ENCODE results near the gene BLOC1S6. TPM values are rescaled to one million over a fixed set of nuclear protein-coding genes. Genes with fewer than 3 reads are reported as not detected.
A peak's percentile ranks its signal among the peaks of the same experiment; 100 is the strongest.

Gene BLOC1S6
- total and polyA plus RNA-seq, 12 donors = 9.9 to 87.1 (median 50.7) TPM

DNA sequence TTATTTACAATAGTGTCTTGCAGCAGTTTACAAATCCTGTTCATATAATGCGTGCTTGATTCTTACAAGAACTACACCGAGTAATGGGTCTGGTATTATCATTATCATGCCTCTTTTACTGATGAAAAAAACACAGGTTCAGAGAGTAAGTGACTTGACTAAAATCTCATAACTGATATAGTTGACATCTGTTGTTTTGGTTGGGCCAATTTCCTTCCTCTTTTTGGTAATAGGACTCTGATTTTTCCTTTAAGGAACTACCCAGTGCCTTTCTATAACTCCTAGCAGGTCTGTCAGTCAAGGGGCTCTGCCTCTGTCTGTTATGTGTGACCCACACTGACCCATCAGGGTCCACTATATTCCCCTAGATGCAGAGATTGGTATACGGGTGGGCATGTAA lies 14.6 kb upstream of the BLOC1S6 start:
- no peaks in the 10 kb centered on the region for H3K27me3 ChIP-seq
- DNase-seq = no peak
- no peaks in the 10 kb centered on the region for H3K9me3 ChIP-seq (replicated peaks in 1 of 3)
- TF ChIP-seq POLR2A (IDR thresholded peaks at IDR 0.05) = no peak
- TF ChIP-seq, protein P1, sequence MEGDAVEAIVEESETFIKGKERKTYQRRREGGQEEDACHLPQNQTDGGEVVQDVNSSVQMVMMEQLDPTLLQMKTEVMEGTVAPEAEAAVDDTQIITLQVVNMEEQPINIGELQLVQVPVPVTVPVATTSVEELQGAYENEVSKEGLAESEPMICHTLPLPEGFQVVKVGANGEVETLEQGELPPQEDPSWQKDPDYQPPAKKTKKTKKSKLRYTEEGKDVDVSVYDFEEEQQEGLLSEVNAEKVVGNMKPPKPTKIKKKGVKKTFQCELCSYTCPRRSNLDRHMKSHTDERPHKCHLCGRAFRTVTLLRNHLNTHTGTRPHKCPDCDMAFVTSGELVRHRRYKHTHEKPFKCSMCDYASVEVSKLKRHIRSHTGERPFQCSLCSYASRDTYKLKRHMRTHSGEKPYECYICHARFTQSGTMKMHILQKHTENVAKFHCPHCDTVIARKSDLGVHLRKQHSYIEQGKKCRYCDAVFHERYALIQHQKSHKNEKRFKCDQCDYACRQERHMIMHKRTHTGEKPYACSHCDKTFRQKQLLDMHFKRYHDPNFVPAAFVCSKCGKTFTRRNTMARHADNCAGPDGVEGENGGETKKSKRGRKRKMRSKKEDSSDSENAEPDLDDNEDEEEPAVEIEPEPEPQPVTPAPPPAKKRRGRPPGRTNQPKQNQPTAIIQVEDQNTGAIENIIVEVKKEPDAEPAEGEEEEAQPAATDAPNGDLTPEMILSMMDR (IDR thresholded peaks at IDR 0.05) = no peak
- WGBS, 4 donors = 68 to 73% (median 69%) methylated on average over 3 of the region's 3 CpGs
- H3K4me1 ChIP-seq (replicated peaks in 1 of 2) = no peaks in the 10 kb centered on the region
- H3K27ac ChIP-seq = no peak overlapping the region
- intact Hi-C loops (cut with DNase I) = loop anchor here in 1 of 2 donors (10.0 kb wide), 1 partner anchor 48 kb away; the partner anchor contains the start of gene SLC30A4
- no peaks in the 10 kb centered on the region for H3K36me3 ChIP-seq (replicated peaks in 1 of 2)
- no peak overlapping the region for H3K4me3 ChIP-seq

DNA sequence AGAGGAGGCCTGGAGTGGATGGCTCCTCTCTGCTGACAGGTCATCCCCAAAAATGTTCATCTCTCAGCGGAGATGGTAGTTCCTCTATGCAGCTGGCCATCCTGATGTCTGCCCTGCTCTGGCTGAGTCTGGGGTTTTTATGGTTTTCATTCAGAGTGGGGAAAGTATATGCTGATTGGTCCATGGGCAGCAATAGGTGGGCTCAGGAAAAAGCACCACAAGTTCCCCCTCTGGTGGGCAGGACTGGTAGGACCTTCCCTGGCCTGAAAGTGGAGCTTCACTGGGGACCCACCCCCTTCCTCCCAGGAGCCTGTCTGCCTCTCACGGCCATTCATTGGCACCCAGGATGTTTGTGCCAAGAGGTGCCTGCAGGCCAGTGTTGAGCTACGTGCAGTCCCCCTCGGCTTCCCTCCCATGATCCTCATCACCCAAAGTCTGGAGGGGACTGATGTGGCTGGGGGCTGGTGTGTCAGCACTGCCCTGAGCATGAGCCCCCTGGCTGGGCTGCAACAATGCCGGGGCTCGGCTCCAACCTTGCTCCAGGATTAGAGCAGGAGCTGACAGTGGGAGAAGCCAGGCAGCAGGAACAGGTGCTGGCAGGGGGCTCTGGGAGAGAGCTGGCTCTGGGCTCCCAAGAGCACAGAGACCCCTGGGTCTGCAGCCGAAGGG lies 13.1 kb upstream of the BLOC1S6 start:
- no peak for TF ChIP-seq POLR2A (IDR thresholded peaks at IDR 0.05)
- TF ChIP-seq, protein P1 (IDR thresholded peaks at IDR 0.05) = no peak
- H3K4me1 ChIP-seq (replicated peaks in 1 of 2) = no peaks in the 10 kb centered on the region
- 60 to 81% (median 77%) methylated on average over 2 to 7 of the region's 7 CpGs for WGBS, 4 donors
- no peak overlapping the region for H3K4me3 ChIP-seq
- DNase-seq = no peak
- no peaks in the 10 kb centered on the region for H3K36me3 ChIP-seq (replicated peaks in 1 of 2)
- H3K27ac ChIP-seq = no peak overlapping the region
- no peaks in the 10 kb centered on the region for H3K27me3 ChIP-seq
- intact Hi-C loops (cut with DNase I) = loop anchor here in 1 of 2 donors (10.0 kb wide), 1 partner anchor 49 kb away; the partner anchor contains the start of gene SLC30A4
- H3K9me3 ChIP-seq (replicated peaks in 1 of 3) = no peaks in the 10 kb centered on the region

DNA sequence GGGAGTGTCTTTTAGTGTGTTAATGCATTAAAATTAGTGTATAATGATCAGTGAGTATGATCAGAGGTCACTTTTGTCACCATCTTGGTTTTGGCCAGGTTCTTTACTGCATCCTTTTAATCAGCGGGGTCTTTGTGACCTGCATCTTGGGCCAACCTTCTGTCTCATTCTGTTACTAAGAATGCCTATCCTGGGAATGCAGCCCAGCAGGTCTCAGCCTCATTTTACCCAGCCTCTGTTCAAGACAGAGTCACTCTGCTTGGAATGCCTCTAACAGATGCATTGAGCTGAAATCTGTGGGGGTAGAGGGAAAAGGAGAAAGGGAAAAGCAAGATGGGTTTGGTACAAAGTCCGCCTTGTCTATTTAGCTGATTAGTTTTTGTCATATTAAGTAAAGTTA lies 5.3 kb upstream of the BLOC1S6 start:
- Histone ChIP-seq H3K4me1 (replicated peaks in 1 of 2) (peaks cover 10 to 23% of the 10 kb centered on the region in 2 donors), H3K27me3 (no peaks in the 10 kb centered on the region), H3K27ac (no peak overlapping the region), H3K4me3 (no peak overlapping the region), H3K36me3 (replicated peaks in 1 of 2) (no peaks in the 10 kb centered on the region), H3K9me3 (replicated peaks in 1 of 3) (no peaks in the 10 kb centered on the region)
- DNase-seq = no peak
- intact Hi-C loops (cut with DNase I) = no loop called here
- TF ChIP-seq, protein P1 (IDR thresholded peaks at IDR 0.05) = no peak
- TF ChIP-seq POLR2A (IDR thresholded peaks at IDR 0.05) = no peak
- WGBS, 4 donors = 88 to 95% (median 93%) methylated on average over 2 of the region's 2 CpGs

DNA sequence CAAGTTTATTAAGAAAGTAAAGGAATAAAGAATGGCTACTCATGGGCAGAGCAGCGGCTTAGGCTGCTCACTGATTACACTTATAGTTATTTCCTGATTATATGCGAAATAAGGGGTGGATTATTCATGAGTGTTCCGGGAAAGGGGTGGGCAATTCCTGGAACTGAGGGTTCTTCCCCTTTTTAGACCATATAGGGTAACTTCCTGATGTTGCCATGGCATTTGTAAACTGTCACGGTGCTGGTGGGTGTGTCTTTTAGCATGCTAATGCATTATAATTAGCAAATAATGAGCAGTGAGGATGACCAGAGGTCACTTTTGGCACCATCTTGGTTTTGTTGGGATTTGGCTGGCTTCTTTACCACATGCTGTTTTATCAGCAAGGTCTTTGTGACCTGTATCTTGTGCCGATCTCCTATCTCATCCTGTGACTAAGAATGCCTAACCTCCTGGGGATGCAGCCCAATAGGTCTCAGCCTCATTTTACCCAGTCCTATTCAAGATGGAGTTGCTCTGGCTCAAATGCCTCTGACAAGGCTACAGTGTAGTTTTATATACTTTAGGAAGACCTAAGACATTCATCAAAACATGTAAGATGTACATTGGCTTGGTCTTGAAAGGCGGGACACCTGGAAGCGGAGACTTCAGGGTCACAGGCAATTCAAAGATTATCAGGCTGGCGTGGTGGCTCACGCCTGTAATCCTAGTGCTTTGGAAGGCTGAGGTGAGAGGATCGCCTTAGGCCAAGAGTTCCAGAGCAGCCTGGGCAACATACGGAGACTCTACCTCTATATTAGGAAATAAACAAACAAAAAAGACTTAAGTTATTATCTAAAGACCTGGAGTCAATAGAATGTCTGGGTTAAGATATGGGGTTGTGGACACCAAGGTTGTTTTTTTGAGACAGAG lies 3.2 kb upstream of the BLOC1S6 start:
- Histone ChIP-seq H3K36me3 (replicated peaks in 1 of 2) (no peaks in the 10 kb centered on the region), H3K4me1 (replicated peaks in 1 of 2) (peaks cover 19 to 35% of the 10 kb centered on the region in 2 donors), H3K27ac (peak overlapping the region in 1 of 5 donors; percentile 10), H3K4me3 (no peak overlapping the region), H3K27me3 (no peaks in the 10 kb centered on the region), H3K9me3 (replicated peaks in 1 of 3) (no peaks in the 10 kb centered on the region)
- TF ChIP-seq, protein P1 (IDR thresholded peaks at IDR 0.05) = no peak
- TF ChIP-seq POLR2A (IDR thresholded peaks at IDR 0.05) = no peak
- intact Hi-C loops (cut with DNase I) = no loop called here
- DNase-seq = peak in 5 of 7 donors; percentile 18 to 68 (median 33)
- WGBS, 4 donors = 73 to 85% (median 82%) methylated on average over 11 of the region's 11 CpGs

All from adrenal gland (tissue), 12 donors.